ENCODE results near the gene EFR3B.

The EFR3B gene

GRCh38 chr2:25073914-25074313, 32.0 kb downstream of the EFR3B start:
- no peak for DNase-seq

- DNase-seq = no peak
Observed at GRCh38 chr2:25074826-25075225, 33.0 kb downstream of the EFR3B start.

DNA sequence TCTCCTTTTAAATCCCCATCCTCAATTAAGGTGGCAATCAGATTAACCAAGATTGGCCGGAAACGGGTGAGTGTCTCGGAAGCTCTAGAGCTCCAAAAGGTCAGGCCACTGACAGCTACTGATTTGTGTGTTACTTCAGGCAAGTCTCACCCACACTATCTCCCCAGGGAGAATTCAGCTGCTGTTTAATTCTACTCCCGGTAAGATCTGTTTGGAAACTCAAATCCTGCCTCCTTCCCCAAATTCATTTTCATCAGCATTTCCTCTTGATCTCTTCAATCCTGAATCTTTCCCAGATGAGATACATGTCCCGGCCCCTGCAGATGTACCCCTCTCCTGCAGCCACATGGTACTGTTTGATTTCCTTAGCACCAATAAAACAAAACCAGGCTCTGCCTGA, 34.9 kb downstream of the EFR3B start:
- no peak for DNase-seq

- no peak for DNase-seq
Observed at GRCh38 chr2:25077789-25078169, 35.9 kb downstream of the EFR3B start.

DNA sequence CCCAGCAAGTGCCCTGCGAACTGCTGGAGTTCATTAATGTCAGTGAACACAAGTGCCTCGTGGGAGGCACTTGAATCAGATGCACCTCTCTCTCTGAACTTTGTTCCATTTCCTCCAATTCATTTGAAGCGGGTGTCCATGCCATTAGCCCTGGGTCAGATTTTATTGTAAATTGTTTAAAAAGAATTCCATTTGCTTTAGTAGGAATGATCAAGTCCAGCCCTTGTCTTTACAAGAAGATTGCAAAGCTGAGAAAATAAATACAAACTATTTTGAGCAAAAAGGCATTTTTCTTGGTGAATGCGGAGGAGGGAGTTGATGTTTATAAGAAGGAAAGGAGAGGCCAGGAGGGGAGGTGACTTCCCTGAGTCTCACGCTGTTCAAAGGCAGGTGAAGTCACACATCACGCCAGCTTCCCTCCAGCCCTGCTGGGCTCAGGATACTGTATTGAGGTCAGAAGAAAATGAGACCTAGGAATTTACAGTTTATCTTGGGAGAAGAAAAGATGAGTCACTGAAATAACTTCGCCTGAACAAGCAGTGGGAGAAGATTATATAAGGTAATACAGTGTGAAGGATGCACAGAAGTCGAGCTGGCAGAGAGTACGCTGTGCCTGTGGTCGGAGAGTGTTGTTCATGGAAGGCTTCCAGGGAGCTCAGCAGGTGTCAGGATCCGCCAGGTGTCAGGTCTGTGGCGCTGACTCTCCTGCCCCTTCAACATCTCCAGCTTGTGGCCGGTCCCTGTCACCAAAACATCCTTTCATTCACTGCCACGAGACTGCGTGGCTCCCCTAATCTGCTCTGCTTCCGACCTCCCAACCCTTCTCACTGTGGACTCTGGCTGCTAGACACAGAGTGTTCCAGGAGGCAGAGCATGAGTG, 36.5 kb downstream of the EFR3B start:
- DNase-seq = no peak

DNA sequence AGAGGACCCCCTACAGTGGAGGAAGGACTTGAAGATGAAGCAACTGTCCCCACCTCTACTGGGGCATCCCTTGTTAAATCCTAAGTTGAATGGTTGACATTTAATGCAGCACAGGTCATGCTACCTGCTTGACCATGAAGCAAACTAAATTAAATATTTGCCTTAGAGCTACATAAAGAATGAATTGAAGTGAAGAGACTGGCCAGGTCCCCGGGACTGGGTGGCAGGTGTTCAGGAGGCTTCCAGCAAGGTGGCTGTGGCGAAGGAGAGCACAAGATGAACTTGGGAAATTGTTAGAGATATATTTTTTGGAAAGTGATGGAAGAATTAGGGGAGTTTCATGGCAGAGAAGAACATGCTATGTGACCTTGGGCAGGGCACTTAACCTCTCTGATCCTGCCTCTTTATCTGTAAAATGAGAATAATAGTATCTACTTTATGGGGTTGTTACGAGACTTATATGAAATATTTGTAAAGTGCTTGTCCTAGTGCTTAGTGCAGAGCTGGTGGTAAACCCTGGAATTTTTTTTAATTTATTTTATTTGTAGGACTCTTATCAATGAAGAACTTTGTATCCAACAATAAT, 37.3 kb downstream of the EFR3B start:
- no peak for DNase-seq

- DNase-seq = no peak
Observed at GRCh38 chr2:25081237-25081790, 39.4 kb downstream of the EFR3B start.

DNA sequence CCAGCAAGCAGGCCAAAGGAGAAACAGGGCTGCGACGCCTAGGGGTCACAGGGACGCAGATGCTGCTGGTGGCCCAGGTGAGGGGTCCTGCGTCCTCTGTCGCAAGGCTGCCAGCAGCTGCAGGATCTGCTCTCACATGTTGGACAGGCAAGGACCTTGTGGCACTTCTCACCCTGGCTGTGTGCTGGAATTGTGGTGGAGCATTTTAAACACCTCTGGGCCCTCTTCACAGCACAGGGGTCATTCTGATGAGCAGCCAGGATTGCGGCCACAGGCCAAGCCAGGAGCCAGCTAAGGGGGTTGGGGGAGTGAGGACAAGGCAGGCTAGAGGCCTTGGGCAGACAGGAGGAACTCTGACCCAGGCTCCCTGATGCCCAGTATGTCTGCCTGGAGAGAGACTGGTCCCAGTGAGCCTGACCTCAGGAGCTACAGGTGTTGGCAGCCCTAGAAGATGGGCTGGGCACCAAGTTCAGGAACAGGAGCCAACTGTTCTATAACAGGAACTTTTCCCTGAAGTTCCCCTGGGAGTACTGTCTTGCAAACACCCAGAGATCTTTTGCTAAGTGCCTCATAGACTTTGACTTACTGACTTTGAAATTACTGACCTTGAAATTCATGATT, 40.2 kb downstream of the EFR3B start:
- no peak for DNase-seq

DNA sequence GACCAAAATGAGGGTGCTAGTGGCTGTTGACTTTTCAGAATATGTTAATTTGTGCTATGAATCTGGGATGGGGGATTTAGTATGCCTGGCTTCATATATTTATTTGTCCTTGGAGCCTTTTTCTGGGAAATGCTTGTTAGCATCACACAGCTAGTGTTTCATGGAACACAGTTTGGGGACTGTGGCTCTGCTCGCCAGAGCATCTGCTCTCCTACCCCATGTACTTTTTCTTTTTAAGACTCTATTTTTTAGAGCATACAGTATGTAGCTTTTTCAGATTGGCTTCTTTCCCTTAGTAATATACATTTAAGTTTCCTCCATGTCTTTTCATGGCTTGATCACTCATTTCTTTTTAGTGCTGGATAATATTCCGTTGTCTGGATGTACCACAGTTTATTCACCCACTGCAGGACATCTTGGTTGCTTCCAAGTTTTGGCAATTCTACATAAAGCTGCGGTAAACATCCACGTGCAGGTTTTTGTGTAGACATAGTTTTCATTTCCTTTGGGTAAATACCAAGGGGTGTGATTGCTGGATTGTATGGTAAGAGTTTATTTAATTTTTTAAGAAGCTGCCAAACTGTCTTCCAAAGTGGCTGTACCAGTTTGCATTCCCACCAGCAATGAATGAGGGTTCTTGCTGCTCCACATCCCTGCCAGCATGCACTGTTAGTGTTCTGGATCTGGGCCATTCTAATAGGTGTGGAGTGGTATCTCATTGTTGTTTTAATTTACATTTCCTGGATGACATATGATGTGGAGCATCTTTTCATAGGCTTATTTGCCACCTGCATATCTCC, 44.1 kb downstream of the EFR3B start:
- no peak for DNase-seq

DNA sequence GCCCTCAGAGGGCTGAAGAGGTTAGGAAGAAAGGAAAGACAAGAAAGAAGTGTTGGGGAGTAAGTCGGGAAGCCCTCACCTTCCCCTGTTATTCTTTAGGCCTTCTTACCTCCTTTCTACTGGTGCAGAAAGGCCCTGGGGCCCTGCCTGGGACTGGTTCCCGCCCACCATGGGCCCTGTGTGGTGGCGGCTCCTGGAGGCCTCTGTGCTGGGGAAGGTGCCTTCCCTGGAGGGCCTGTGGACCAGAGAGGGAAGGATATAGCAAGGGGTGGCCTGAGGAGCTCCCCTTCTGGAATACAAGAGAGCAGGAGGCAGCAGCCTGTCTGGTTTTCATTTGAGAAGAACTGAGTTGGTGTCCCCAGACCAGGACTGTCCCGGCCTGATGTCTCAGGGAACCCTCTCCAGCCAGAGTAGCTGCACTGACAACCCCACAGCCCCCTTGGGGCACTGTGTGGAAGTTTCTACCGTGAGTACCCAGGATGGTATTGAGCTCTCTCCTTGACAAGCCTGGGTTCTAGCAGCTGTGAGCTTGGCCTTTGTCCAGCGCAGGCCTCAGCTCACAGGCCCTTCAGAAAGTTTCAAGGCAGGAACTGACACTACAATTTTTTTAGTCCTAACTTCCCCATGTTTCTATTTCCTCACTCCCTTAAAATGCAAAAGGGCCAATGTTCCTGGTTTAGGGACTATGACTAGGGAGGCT, 47.1 kb downstream of the EFR3B start:
- no peak for DNase-seq

GRCh38 chr2:25089605-25090315, 47.9 kb downstream of the EFR3B start:
- no peak for DNase-seq

GRCh38 chr2:25090801-25091200, 48.9 kb downstream of the EFR3B start:
- DNase-seq = no peak

- no peak for DNase-seq
Observed at GRCh38 chr2:25091265-25091664, 49.4 kb downstream of the EFR3B start.

DNA sequence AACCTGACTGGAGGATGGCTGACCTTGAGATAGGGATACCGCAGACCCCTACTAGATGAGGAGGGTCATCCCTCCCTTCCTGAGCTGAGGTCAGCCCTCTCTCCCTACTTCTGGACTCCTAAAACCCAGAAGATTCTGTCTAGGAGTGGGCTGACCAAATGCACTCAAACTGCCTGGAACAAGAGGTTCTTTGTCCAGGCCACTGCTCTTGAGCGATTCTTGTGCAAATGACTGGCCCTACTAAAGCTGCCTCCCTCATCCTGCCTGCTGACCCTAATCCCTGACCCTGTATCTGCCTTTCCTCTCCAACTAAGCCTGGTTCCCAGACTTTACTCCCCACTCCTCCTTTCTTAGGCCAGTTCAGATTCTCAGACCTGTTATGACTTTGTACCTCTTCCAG, 56.2 kb downstream of the EFR3B start:
- no peak for DNase-seq

- DNase-seq = no peak
Observed at GRCh38 chr2:25098670-25099486, 57.0 kb downstream of the EFR3B start.

DNA sequence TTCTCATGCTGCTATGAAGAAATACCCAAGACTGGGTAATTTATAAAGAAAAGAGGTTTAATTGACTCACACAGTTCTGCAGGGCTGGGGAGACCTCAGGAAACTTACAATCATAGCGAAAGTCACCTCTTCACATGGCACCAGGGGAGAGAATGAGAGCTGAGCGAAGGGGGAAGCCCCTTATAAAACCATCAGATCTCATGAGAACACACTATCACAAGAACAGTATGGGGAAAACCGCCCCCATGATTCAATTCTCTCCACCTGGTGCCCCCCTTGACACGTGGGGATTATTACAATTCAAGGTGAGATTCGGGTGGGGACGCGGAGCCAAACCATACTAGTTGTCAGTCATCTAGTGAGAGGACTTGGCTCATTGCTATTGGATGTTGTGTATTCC, 60.5 kb downstream of the EFR3B start:
- DNase-seq = peak; percentile 13

DNA sequence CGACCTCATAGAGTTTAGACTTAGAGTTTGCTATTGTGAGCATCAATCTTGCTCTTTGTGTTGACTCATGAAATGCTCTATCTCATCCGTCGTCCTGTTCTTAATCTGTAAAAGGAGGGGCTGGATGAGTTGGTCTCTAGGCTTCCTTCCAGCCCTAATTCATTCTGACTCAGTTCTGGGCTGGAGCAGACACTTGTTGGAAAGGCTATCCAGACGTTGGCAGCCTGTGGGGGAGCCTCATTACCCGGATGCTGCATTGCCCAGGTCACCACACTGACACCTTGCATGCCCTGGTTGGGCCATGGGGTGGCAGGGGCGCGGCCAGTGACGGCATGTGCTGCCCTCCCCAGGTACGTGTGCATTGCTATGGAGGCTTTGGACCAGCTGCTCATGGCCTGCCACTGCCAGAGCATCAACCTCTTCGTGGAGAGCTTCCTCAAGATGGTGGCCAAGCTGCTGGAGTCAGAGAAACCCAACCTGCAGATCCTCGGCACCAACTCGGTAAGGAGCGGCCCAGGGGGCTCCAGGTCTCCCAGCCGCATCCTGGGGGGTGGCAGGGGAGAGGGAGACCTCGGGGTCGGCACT, 61.5 kb downstream of the EFR3B start:
- DNase-seq = no peak

DNA sequence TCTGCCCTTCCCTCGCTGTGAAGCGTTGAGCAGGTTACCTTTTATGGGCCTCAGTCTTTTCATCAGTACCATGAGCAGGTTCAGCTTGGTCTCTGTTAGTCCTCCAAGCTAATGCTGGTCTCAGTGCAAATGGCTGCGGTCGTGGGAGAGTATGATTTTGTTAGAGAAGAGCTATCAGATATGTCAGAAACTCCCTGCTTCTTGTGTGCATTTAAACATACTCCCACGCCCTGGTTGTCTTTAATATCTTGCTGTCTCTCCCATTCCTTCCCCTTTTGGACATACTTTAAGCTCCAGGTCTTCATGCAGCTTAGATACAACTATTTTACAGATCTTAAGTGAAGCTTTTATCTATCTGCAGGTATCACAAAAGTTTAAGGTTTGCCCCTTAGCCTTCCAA, 62.9 kb downstream of the EFR3B start:
- no peak for DNase-seq

DNA sequence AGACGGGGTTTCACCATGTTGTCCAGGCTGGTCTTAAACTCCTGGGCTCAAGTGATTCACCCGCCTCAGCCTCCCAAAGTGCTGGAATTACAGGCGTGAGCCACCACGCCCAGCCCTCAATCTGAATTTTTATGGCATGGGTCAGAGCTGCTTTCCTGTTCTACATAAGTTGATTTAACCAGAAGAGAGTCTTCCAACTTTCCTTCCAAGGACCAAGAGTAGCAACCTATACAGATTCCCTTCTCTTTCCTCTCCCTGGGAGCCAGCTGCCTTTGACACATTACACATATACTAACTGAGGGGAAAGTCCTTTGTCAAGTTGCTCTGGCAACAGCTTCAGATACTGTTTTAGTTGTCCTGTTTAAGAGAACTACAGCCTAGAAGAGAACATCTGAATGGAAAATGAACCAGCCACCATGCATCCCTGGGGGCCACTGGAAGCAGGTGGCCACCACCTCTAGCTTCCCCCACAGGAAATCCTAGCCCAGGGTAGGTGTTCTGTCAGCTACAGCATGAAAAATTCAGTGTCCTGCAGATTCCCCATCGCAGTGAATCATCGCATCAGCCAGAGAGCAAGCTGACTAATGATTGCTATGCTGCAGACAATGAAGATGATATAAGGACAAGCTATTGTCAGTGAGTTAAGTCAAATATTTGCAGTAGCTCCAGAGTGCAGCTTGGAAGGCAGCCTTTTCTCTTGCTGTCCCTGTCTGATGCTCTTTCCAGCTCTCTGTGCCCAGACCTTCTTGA, 63.6 kb downstream of the EFR3B start:
- no peak for DNase-seq

DNA sequence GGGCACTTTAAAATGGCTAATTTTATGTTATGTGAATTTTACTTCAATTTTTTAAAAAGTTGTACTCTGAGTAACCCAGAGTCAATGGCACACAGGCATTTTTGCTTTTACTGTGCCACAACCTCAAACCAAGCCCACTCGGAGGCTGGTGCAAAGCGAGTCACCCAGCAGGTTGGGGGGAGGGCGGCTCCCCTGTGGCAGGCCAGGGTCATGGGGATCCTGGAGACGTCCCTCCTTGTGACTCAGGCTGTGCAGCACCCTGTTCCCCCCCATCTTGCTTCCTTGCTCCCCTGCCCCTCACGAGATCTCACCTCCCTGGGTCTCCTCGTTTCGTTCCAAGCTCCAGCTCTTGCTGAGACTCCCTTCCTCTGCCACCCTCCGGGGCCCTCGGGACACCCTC, 67.9 kb downstream of the EFR3B start:
- DNase-seq = no peak

Measured in stimulated activated naive CD4-positive, alpha-beta T cell treated with Interleukin-2 at 50 U/mL for 16 hours (primary cell).